Astrocyte (in vitro differentiated cells and primary cell): ENCODE measurements around the gene HS6ST1.

ENCODE experiments used
- EZH2 ChIP-seq: IDR thresholded peaks from 2 replicates; pipeline ENCODE4 v1.6.1; 2012; ENCODE audit warnings: mild to moderate bottlenecking, low read length, inconsistent platforms; ENCODE audit not compliant: insufficient read depth
- TF ChIP-seq, protein P1 (sequence below): IDR thresholded peaks from 2 replicates; pipeline ENCODE4 v1.5.1; 2011; ENCODE audit warnings: low read depth, mild to moderate bottlenecking, inconsistent platforms, low read length, moderate library complexity; ENCODE audit not compliant: insufficient read depth

DNA sequence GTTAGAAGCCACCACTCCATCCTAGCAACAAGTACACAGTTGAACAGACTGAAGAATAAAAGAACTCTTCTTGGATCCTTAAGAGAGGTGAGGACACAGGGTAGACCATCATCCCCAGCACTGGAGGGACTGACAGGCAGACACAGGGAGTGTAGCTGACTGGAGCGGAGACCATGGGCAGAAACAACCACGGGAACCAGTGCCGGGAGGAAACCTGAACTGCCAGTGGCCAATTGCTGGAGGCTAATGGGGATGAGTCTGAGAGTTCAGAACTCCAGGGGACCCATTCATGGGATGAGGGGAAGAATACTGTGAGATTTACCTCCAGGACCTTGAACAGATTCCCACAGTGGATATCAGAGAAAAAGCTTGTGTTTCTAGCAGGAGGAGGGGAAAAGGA is 76.8 kb downstream of the HS6ST1 start:
- TF ChIP-seq, protein P1, sequence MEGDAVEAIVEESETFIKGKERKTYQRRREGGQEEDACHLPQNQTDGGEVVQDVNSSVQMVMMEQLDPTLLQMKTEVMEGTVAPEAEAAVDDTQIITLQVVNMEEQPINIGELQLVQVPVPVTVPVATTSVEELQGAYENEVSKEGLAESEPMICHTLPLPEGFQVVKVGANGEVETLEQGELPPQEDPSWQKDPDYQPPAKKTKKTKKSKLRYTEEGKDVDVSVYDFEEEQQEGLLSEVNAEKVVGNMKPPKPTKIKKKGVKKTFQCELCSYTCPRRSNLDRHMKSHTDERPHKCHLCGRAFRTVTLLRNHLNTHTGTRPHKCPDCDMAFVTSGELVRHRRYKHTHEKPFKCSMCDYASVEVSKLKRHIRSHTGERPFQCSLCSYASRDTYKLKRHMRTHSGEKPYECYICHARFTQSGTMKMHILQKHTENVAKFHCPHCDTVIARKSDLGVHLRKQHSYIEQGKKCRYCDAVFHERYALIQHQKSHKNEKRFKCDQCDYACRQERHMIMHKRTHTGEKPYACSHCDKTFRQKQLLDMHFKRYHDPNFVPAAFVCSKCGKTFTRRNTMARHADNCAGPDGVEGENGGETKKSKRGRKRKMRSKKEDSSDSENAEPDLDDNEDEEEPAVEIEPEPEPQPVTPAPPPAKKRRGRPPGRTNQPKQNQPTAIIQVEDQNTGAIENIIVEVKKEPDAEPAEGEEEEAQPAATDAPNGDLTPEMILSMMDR: no peak
- TF ChIP-seq EZH2: no peak
